ENCODE measurements around the gene CNOT6L.

- TF ChIP-seq SIN3A (IDR thresholded peaks at IDR 0.05; ENCODE audit: borderline replicate concordance, insufficient read depth, low read length) (no peak), POLR2AphosphoS5 (IDR thresholded peaks at IDR 0.05; ENCODE audit: low read depth, low read length) (no peak), TAF1 (IDR thresholded peaks at IDR 0.05; ENCODE audit: borderline replicate concordance, insufficient read depth, low read length) (no peak)
Measured at GRCh38 chr4:77712675-77713074, 106.5 kb downstream of the CNOT6L start.
